ENCODE data around the gene BRF1. TPM values are rescaled to one million over a fixed set of nuclear protein-coding genes. Genes with fewer than 3 reads are reported as not detected.
"Not testable (repeated sequence)": the region's sequence is repeated elsewhere in the genome, so short reads cannot be mapped to it uniquely, and the experiment has no call there.

The BRF1 gene
- total and polyA plus RNA-seq, 2 experiments from 2014 or later: 23.6 to 35.9 TPM

GRCh38 chr14:105328678-105329390 is 28.0 kb upstream of the BRF1 start:
- Histone ChIP-seq H2AFZ (no peak overlapping the region), H3K79me2 (peaks cover 99% of the 10 kb centered on the region), H3K27ac (no peak overlapping the region), H3K27me3 (no peaks in the 10 kb centered on the region), H3K4me2 (no peak overlapping the region), H3K4me3 (no peak overlapping the region), H3K9me2 (replicated peaks; ENCODE audit: insufficient read depth) (no peaks in the 10 kb centered on the region), H4K20me1 (ENCODE audit: insufficient read depth, poor library complexity, severe bottlenecking) (peaks cover 64% of the 10 kb centered on the region), H3K4me1 (ENCODE audit: insufficient read depth) (no peaks in the 10 kb centered on the region), H3K9me3 (ENCODE audit: low read depth) (no peaks in the 10 kb centered on the region), H3K36me3 (replicated peaks; ENCODE audit: insufficient read depth, low read depth) (no peaks in the 10 kb centered on the region)
- 95% methylated on average over 15 of the region's 15 CpGs for WGBS (ENCODE audit: low lambda C conversion rate, missing lambda C conversion rate)
- TF ChIP-seq CTCF (IDR thresholded peaks at IDR 0.05; ENCODE audit: poor library complexity) (no peak), EZH2 (IDR thresholded peaks at IDR 0.05; ENCODE audit: borderline replicate concordance) (no peak), EZH2phosphoT487 (IDR thresholded peaks at IDR 0.05; ENCODE audit: low read depth, severe bottlenecking, unreplicated experiment) (no peak)
- DNase-seq (ENCODE audit: low spot score): no peak

GRCh38 chr14:105328070-105328677 is 27.4 kb upstream of the BRF1 start:
- H4K20me1 ChIP-seq (ENCODE audit: insufficient read depth, poor library complexity, severe bottlenecking): peaks cover 62% of the 10 kb centered on the region
- no peak overlapping the region for H3K27ac ChIP-seq
- no peaks in the 10 kb centered on the region for H3K9me2 ChIP-seq (replicated peaks; ENCODE audit: insufficient read depth)
- no peaks in the 10 kb centered on the region for H3K4me1 ChIP-seq (ENCODE audit: insufficient read depth)
- H3K4me2 ChIP-seq: no peak overlapping the region
- H3K36me3 ChIP-seq (replicated peaks; ENCODE audit: insufficient read depth, low read depth): no peaks in the 10 kb centered on the region
- no peak overlapping the region for H2AFZ ChIP-seq
- H3K79me2 ChIP-seq: peaks cover 99% of the 10 kb centered on the region
- H3K27me3 ChIP-seq: no peaks in the 10 kb centered on the region
- no peak for DNase-seq (ENCODE audit: low spot score)
- H3K9me3 ChIP-seq (ENCODE audit: low read depth): no peaks in the 10 kb centered on the region
- 84% methylated on average over 12 of the region's 12 CpGs for WGBS (ENCODE audit: low lambda C conversion rate, missing lambda C conversion rate)
- H3K4me3 ChIP-seq: no peak overlapping the region
- no peak for TF ChIP-seq EZH2phosphoT487 (IDR thresholded peaks at IDR 0.05; ENCODE audit: low read depth, severe bottlenecking, unreplicated experiment)
- TF ChIP-seq EZH2 (IDR thresholded peaks at IDR 0.05; ENCODE audit: borderline replicate concordance): no peak
- TF ChIP-seq CTCF (IDR thresholded peaks at IDR 0.05; ENCODE audit: poor library complexity): no peak

GRCh38 chr14:105327695-105328045 is 26.9 kb upstream of the BRF1 start:
- peaks cover 99% of the 10 kb centered on the region for H3K79me2 ChIP-seq
- not testable (repeated sequence) for DNase-seq (ENCODE audit: low spot score); H3K9me3 ChIP-seq (ENCODE audit: low read depth); H3K4me1 ChIP-seq (ENCODE audit: insufficient read depth); H3K4me2 ChIP-seq; H2AFZ ChIP-seq; H3K4me3 ChIP-seq; H3K36me3 ChIP-seq (replicated peaks; ENCODE audit: insufficient read depth, low read depth); H3K9me2 ChIP-seq (replicated peaks; ENCODE audit: insufficient read depth); H3K27me3 ChIP-seq; H3K27ac ChIP-seq
- WGBS (ENCODE audit: low lambda C conversion rate, missing lambda C conversion rate): 82% methylated on average over 16 of the region's 17 CpGs
- peaks cover 66% of the 10 kb centered on the region for H4K20me1 ChIP-seq (ENCODE audit: insufficient read depth, poor library complexity, severe bottlenecking)

- Histone ChIP-seq H3K4me1 (ENCODE audit: insufficient read depth) (no peaks in the 10 kb centered on the region), H3K27me3 (no peaks in the 10 kb centered on the region), H3K79me2 (peaks cover 99% of the 10 kb centered on the region), H4K20me1 (ENCODE audit: insufficient read depth, poor library complexity, severe bottlenecking) (peaks cover 68% of the 10 kb centered on the region), H3K36me3 (replicated peaks; ENCODE audit: insufficient read depth, low read depth) (no peaks in the 10 kb centered on the region), H3K9me2 (replicated peaks; ENCODE audit: insufficient read depth) (no peaks in the 10 kb centered on the region), H2AFZ (no peak overlapping the region), H3K4me3 (no peak overlapping the region), H3K27ac (no peak overlapping the region), H3K4me2 (no peak overlapping the region), H3K9me3 (ENCODE audit: low read depth) (no peaks in the 10 kb centered on the region)
- TF ChIP-seq EZH2phosphoT487 (IDR thresholded peaks at IDR 0.05; ENCODE audit: low read depth, severe bottlenecking, unreplicated experiment) (no peak), CTCF (IDR thresholded peaks at IDR 0.05; ENCODE audit: poor library complexity) (no peak), EZH2 (IDR thresholded peaks at IDR 0.05; ENCODE audit: borderline replicate concordance) (no peak)
- DNase-seq (ENCODE audit: low spot score): no peak
- WGBS (ENCODE audit: low lambda C conversion rate, missing lambda C conversion rate): 74% methylated on average over 34 of the region's 34 CpGs
Observed at GRCh38 chr14:105326891-105327694, 26.3 kb upstream of the BRF1 start.

Measured in hepatocyte (in vitro differentiated cells).